Vagina (tissue), 2 donors: ENCODE data around the gene FRMD4A.

Source experiments
- POLR2A ChIP-seq, 2 donors: fragments of 450-650 bp; IDR thresholded peaks; one replicate each; pipeline ENCODE4 v1.6.1; 2017; ENCODE audit warnings: antibody characterized with exemption in 2 of 2, mild to moderate bottlenecking in 2 of 2, moderate library complexity in 2 of 2
- POLR2AphosphoS5 ChIP-seq, 2 donors: sonication (generic); formaldehyde crosslinking; IDR thresholded peaks; one replicate each; pipeline ENCODE4 v1.9.0; 2017; ENCODE audit warnings: antibody characterized with exemption in 2 of 2, mild to moderate bottlenecking in 2 of 2, low read depth in 1 of 2; ENCODE audit not compliant: insufficient read depth in 1 of 2
- TF ChIP-seq, protein P1 (sequence below), 3 experiments: fragments of 450-650 bp in 2 of 3; fragments of 200-600 bp in 1 of 3; sonication (generic) in 1 of 3; IDR thresholded peaks; one replicate each; pipeline ENCODE4 v1.5.1; 2017 to 2019; ENCODE audit warnings: antibody characterized with exemption in 3 of 3, mild to moderate bottlenecking in 2 of 3, moderate library complexity in 2 of 3

DNA sequence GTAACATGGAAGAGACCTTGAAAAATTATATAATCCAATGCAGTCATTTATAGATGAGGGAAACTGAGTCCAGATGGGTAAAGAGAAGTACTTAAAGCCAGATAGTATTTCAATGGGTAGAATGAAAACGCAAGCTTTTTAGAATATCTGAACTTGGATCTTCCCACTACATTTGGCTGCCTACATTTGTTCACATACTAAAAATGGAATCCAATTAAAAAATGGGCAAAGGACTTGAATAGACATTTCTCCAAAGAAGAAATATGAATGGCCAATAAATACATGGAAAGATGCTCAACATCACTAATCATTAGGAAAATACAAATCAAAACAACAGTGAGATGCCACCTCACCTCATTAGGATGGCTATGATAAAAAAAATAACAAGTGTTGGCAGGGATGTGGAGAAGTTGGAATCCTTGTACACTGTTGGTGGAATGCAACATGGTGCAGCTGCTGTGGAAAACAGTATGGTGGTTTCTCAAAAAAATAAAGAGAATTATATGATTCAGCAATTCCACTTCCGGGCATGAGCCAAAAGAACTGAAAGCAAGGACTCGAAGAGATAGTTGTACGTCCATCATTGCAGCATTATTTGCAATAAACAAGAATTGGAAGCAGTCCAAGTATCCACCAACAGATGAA is 188.0 kb downstream of the FRMD4A start:
- TF ChIP-seq, protein P1, sequence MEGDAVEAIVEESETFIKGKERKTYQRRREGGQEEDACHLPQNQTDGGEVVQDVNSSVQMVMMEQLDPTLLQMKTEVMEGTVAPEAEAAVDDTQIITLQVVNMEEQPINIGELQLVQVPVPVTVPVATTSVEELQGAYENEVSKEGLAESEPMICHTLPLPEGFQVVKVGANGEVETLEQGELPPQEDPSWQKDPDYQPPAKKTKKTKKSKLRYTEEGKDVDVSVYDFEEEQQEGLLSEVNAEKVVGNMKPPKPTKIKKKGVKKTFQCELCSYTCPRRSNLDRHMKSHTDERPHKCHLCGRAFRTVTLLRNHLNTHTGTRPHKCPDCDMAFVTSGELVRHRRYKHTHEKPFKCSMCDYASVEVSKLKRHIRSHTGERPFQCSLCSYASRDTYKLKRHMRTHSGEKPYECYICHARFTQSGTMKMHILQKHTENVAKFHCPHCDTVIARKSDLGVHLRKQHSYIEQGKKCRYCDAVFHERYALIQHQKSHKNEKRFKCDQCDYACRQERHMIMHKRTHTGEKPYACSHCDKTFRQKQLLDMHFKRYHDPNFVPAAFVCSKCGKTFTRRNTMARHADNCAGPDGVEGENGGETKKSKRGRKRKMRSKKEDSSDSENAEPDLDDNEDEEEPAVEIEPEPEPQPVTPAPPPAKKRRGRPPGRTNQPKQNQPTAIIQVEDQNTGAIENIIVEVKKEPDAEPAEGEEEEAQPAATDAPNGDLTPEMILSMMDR (IDR thresholded peaks at IDR 0.05), result no peak
- TF ChIP-seq POLR2AphosphoS5 (IDR thresholded peaks at IDR 0.05; ENCODE audit: insufficient read depth in 1 of 2, low read depth in 1 of 2), result no peak
- TF ChIP-seq POLR2A (IDR thresholded peaks at IDR 0.05), result no peak
